Body of pancreas (tissue), 4 donors: ENCODE data around the gene PDK4.

Experiments used
- POLR2A ChIP-seq, 3 donors: fragments of 450-650 bp; IDR thresholded peaks; one replicate each; pipeline ENCODE4 v1.6.1; 2016; ENCODE audit warnings: antibody characterized with exemption in 3 of 3, mild to moderate bottlenecking in 2 of 3
- TF ChIP-seq, protein P1 (sequence below), 7 experiments: fragments of 450-650 bp in 4 of 7; fragments of 200-600 bp in 3 of 7; sonication (generic) in 3 of 7; IDR thresholded peaks; one replicate each; pipeline ENCODE4 v1.5.1; 2016 to 2019; ENCODE audit warnings: antibody characterized with exemption in 7 of 7

DNA sequence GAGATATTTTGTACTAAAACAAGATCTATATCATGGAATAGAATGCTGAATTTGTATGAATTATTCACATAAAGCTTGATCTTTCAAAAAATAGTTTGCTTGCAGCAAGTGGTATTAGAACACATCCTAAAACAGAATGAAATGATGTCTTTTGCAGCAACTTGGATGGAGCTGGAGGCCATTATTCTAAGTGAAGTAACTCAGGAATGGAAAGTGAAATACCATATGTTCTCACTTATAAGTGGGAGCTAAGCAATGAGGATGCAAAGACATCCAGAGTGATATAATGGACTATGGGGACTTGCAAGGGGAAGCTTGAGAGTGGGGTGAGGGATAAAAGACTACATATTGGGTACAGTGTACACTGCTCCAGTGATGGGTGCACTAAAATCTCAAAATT is 56.9 kb downstream of the PDK4 start:
- TF ChIP-seq, protein P1, sequence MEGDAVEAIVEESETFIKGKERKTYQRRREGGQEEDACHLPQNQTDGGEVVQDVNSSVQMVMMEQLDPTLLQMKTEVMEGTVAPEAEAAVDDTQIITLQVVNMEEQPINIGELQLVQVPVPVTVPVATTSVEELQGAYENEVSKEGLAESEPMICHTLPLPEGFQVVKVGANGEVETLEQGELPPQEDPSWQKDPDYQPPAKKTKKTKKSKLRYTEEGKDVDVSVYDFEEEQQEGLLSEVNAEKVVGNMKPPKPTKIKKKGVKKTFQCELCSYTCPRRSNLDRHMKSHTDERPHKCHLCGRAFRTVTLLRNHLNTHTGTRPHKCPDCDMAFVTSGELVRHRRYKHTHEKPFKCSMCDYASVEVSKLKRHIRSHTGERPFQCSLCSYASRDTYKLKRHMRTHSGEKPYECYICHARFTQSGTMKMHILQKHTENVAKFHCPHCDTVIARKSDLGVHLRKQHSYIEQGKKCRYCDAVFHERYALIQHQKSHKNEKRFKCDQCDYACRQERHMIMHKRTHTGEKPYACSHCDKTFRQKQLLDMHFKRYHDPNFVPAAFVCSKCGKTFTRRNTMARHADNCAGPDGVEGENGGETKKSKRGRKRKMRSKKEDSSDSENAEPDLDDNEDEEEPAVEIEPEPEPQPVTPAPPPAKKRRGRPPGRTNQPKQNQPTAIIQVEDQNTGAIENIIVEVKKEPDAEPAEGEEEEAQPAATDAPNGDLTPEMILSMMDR (IDR thresholded peaks at IDR 0.05), result no peak
- no peak for TF ChIP-seq POLR2A (IDR thresholded peaks at IDR 0.05)
